OCI-LY1 (cell line): Measurements from ENCODE around the gene UBAP1L.

Source experiments
- EZH2 ChIP-seq: fragments of 200-600 bp; sonication (generic), shearing (Covaris generic); IDR thresholded peaks from 2 replicates; pipeline ENCODE4 v1.8.0; 2017; ENCODE audit warnings: borderline replicate concordance, mixed run types, mild to moderate bottlenecking, antibody characterized with exemption, low read length, moderate library complexity, mixed read lengths
- TF ChIP-seq, protein P1 (sequence below): fragments of 200-600 bp; sonication (generic), shearing (Covaris generic); IDR thresholded peaks from 2 replicates; pipeline ENCODE4 v1.5.1; 2017; ENCODE audit warnings: mild to moderate bottlenecking, antibody characterized with exemption, low read length, moderate library complexity, mixed read lengths

GRCh38 chr15:65115542-65115941 is 542 bp upstream of the UBAP1L start:
- TF ChIP-seq, protein P1, sequence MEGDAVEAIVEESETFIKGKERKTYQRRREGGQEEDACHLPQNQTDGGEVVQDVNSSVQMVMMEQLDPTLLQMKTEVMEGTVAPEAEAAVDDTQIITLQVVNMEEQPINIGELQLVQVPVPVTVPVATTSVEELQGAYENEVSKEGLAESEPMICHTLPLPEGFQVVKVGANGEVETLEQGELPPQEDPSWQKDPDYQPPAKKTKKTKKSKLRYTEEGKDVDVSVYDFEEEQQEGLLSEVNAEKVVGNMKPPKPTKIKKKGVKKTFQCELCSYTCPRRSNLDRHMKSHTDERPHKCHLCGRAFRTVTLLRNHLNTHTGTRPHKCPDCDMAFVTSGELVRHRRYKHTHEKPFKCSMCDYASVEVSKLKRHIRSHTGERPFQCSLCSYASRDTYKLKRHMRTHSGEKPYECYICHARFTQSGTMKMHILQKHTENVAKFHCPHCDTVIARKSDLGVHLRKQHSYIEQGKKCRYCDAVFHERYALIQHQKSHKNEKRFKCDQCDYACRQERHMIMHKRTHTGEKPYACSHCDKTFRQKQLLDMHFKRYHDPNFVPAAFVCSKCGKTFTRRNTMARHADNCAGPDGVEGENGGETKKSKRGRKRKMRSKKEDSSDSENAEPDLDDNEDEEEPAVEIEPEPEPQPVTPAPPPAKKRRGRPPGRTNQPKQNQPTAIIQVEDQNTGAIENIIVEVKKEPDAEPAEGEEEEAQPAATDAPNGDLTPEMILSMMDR, result no peak
- no peak for TF ChIP-seq EZH2
